Bronchial epithelial cell (primary cell): ENCODE data around the gene ASB1. TPM values are rescaled to one million over a fixed set of nuclear protein-coding genes. Genes with fewer than 3 reads are reported as not detected.

Experiments
- DNase-seq: peaks from one replicate; pipeline ENCODE4 v3.0.0-alpha.2; 2010; ENCODE audit warnings: low read depth
- FAIRE-seq: peaks from 2 replicates; lab custom pipeline; 2011; peaks lifted over from hg19 to GRCh38; lab: Jason Lieb, UNC
- H3K27me3 ChIP-seq: 2 replicates; pipeline ENCODE4 v1.5.1; 2011; ENCODE audit warnings: low read length; ENCODE audit not compliant: control insufficient read depth, insufficient read depth
- H3K36me3 ChIP-seq: 2 replicates; pipeline ENCODE4 v1.5.1; 2011; ENCODE audit warnings: low read length; ENCODE audit not compliant: control insufficient read depth, insufficient read depth
- H3K4me3 ChIP-seq: 2 replicates; pipeline ENCODE4 v1.5.1; 2011; ENCODE audit warnings: mild to moderate bottlenecking, low read depth, low read length, control low read depth
- total RNA-seq: library from RNA; depleted of rRNA; stranded (reverse); fragments of >200 nt; gene quantifications from 2 replicates; pipeline ENCODE4 v1.2.1, GENCODE V29; 2014
- TF ChIP-seq, protein P1 (sequence below): IDR thresholded peaks from 2 replicates; pipeline ENCODE4 v1.5.1; 2011; ENCODE audit warnings: mild to moderate bottlenecking, moderate library complexity, low read length, control low read depth, inconsistent platforms; ENCODE audit not compliant: insufficient read depth, severe bottlenecking

Gene ASB1
- total RNA-seq, 1 donor from 2014 or later: 41.9 TPM

DNA sequence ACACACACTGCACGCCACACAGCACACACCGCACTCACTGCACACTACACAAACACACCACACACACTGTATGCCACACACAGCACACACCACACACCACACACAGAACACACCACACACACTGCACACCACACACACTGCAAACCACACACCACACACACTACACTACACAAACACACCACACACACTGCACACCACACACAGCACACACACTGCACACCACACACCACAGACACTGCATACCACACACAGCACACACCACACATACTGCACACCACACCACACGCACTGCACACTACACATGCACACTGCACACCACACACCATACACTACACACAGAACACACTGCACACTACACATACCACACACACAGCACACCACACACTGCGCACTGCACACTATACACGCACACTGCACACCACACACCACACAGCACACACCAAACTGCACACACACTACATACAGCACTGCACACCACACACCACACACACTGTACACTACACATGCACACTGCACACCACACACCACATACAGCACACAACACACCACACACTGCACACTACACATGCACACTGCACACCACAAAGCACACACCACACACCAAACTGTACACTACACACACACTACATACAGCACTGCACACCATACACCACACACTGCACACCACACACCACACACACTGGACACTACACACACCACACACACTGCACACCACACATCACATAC is 59.6 kb downstream of the ASB1 start:
- DNase-seq (no peak), FAIRE-seq (peak; percentile 100)
- Histone ChIP-seq H3K27me3 (no peaks in the 10 kb centered on the region), H3K36me3 (no peaks in the 10 kb centered on the region), H3K4me3 (no peak overlapping the region)
- TF ChIP-seq, protein P1, sequence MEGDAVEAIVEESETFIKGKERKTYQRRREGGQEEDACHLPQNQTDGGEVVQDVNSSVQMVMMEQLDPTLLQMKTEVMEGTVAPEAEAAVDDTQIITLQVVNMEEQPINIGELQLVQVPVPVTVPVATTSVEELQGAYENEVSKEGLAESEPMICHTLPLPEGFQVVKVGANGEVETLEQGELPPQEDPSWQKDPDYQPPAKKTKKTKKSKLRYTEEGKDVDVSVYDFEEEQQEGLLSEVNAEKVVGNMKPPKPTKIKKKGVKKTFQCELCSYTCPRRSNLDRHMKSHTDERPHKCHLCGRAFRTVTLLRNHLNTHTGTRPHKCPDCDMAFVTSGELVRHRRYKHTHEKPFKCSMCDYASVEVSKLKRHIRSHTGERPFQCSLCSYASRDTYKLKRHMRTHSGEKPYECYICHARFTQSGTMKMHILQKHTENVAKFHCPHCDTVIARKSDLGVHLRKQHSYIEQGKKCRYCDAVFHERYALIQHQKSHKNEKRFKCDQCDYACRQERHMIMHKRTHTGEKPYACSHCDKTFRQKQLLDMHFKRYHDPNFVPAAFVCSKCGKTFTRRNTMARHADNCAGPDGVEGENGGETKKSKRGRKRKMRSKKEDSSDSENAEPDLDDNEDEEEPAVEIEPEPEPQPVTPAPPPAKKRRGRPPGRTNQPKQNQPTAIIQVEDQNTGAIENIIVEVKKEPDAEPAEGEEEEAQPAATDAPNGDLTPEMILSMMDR: no peak

DNA sequence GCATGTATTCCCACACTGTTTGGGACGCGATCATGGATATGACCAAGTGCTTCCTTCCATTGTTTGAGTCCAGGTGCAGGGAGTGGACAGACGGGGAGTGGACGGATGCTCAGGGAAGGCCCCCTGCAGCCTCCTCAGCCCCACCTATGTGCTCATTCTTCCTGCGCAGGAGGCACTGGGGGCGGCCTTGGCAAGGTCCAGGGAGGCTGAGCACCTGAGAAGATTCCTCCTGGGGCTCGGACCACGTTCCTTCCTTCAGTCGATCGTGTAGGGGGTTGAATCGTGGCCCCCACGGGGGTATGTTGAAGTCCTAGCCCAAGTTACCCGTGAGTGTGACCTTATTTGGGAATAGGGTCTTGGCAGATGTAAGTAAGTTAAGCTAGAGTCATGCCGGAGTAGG is 60.4 kb downstream of the ASB1 start:
- Histone ChIP-seq H3K4me3 (no peak overlapping the region), H3K27me3 (no peaks in the 10 kb centered on the region), H3K36me3 (no peaks in the 10 kb centered on the region)
- TF ChIP-seq, protein P1: no peak
- no peak for DNase-seq
- FAIRE-seq: no peak

DNA sequence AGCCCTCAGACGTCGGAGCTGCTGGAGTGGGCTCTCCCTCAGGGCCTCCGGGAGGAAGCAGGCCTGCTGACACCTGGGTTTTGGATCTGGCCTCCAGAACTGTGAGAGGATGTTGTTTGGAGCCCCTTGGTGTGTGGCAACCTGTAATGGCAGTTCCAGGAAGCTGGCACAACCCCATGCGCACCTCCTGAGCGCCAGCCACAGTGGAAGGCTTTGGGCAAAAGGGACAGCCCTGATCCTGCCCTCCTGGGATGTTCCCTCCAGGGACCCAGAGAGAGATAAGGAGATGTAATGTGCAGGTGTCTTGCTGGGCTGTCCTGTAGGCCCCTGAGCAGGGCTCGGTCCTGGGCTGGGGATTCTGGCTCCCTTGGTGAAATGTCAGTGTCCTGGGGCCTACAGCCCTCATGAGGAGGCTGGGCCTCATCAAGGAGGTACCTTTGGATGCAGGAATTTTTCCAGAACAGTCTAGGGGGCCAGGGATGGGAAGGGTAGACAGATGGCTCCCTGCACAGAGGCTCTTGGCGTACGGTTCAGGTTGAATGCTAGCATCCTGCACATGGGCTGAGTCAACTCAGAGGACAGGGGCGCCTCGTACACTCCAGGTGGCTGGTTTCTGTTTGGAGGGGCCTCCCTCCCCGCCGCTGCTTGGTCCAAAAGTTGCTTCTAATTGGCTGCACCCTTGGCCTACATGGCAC is 61.1 kb downstream of the ASB1 start:
- no peak for FAIRE-seq
- DNase-seq: no peak
- Histone ChIP-seq H3K36me3 (no peaks in the 10 kb centered on the region), H3K27me3 (no peaks in the 10 kb centered on the region), H3K4me3 (no peak overlapping the region)
- TF ChIP-seq, protein P1: no peak

DNA sequence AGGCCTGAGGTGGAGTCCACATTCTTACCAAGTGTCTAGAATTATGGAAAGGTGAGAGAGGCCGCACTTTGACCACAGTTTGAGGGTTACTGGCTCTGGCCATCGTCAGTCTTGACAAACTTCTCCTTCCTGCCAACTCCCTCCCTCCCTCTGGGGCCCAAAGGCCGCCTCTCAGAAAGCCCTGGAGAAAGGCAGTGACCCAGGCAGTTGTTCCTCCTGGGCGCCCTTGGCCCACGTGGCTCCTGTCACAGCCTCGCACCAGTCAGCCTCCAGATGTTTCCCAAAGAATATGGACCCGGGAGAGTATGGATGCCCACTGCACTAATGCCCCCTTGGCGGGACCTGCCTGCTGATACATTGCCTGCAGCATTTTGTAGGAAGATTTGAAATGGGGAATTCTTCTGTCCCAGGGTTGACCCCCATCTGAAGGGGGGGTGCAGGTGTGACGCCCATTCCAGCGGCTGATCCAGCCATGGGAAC is 61.7 kb downstream of the ASB1 start:
- TF ChIP-seq, protein P1: no peak
- H3K4me3 ChIP-seq: no peak overlapping the region
- DNase-seq (no peak), FAIRE-seq (no peak)
- no peaks in the 10 kb centered on the region for H3K27me3 ChIP-seq
- H3K36me3 ChIP-seq: no peaks in the 10 kb centered on the region

DNA sequence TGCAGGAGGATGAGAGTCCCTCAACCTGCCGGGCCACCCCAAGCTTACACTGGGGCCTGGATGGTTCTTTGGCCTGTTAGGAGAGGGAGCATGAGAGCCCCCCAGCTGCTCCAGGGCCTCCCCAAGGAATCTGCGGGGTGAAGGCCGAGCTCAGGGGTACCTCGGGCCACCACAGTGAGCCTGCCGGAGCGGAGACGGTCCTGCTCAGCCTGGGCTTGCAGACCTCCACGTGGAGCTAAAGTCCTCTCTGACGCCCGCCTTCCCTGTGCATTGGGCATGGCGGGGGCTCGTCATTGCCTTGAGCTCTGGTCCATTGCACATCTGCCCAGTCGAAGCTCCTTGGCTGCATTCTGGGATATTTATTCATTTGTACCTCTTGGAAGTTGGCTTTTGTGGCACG is 62.7 kb downstream of the ASB1 start:
- no peak for DNase-seq
- Histone ChIP-seq H3K36me3 (no peaks in the 10 kb centered on the region), H3K27me3 (no peaks in the 10 kb centered on the region), H3K4me3 (no peak overlapping the region)
- FAIRE-seq: no peak
- TF ChIP-seq, protein P1: no peak
